MM.1S (cell line): ENCODE data around the gene FAM111B.
"Not testable (repeated sequence)": the region's sequence is repeated elsewhere in the genome, so short reads cannot be mapped to it uniquely, and the experiment has no call there.

ENCODE experiments used
- DNase-seq: peaks from one replicate; pipeline ENCODE4 v3.0.0-alpha.2; 2015
- H2AFZ ChIP-seq: fragments of 300-600 bp; sonication (generic); 2 replicates; pipeline ENCODE4 v1.6.0; 2016; ENCODE audit warnings: antibody characterized with exemption, low read length
- H3F3A ChIP-seq: fragments of 300-600 bp; sonication (generic); 2 replicates; pipeline ENCODE4 v1.6.1; 2016; ENCODE audit warnings: mild to moderate bottlenecking, antibody characterized with exemption, low read length, moderate library complexity, mixed read lengths; ENCODE audit not compliant: insufficient read depth
- H3K27ac ChIP-seq: fragments of 300-600 bp; sonication (generic); 2 replicates; pipeline ENCODE4 v1.5.1; 2016; ENCODE audit warnings: mild to moderate bottlenecking, low read length
- H3K27me3 ChIP-seq: fragments of 300-600 bp; sonication (generic); replicated peaks from 2 replicates; pipeline ENCODE4 v1.6.0; 2016; ENCODE audit warnings: low read length; ENCODE audit not compliant: insufficient read depth
- H3K36me3 ChIP-seq: fragments of 300-600 bp; sonication (generic); replicated peaks from 2 replicates; pipeline ENCODE4 v1.6.1; 2016; ENCODE audit warnings: mild to moderate bottlenecking, low read length, mixed read lengths; ENCODE audit not compliant: insufficient read depth
- H3K4me1 ChIP-seq: fragments of 300-600 bp; sonication (generic); 2 replicates; pipeline ENCODE4 v1.6.1; 2016; ENCODE audit warnings: low read length, mixed read lengths
- H3K4me2 ChIP-seq: fragments of 300-600 bp; sonication (generic); 2 replicates; pipeline ENCODE4 v1.6.0; 2016; ENCODE audit warnings: low read depth, low read length
- H3K4me3 ChIP-seq: fragments of 300-600 bp; sonication (generic); 2 replicates; pipeline ENCODE4 v1.5.1; 2016; ENCODE audit warnings: low read length, mixed read lengths
- H3K79me2 ChIP-seq: fragments of 300-600 bp; sonication (generic); 2 replicates; pipeline ENCODE4 v1.6.1; 2016; ENCODE audit warnings: mixed run types, low read length, mixed read lengths
- H3K9ac ChIP-seq: fragments of 300-600 bp; sonication (generic); 2 replicates; pipeline ENCODE4 v1.6.1; 2016; ENCODE audit warnings: low read length, mixed read lengths
- H3K9me2 ChIP-seq: fragments of 300-600 bp; sonication (generic); replicated peaks from 2 replicates; pipeline ENCODE4 v1.6.1; 2016; ENCODE audit warnings: mild to moderate bottlenecking, low read length, mixed read lengths; ENCODE audit not compliant: insufficient read depth
- H3K9me3 ChIP-seq: fragments of 300-600 bp; sonication (generic); replicated peaks from 2 replicates; pipeline ENCODE4 v1.6.1; 2016; ENCODE audit warnings: mild to moderate bottlenecking, low read length, mixed read lengths; ENCODE audit not compliant: insufficient read depth
- H4K20me1 ChIP-seq: fragments of 300-600 bp; sonication (generic); 2 replicates; pipeline ENCODE4 v1.6.1; 2016; ENCODE audit warnings: mild to moderate bottlenecking, low read length, moderate library complexity, mixed read lengths; ENCODE audit not compliant: insufficient read depth
- EZH2 ChIP-seq: fragments of 300-600 bp; sonication (generic); optimal IDR thresholded peaks from 2 replicates; pipeline ENCODE3; 2017; ENCODE audit warnings: low read depth, mild to moderate bottlenecking, antibody characterized with exemption, low read length, mixed read lengths
- EZH2phosphoT487 ChIP-seq: fragments of 300-600 bp; sonication (generic); IDR thresholded peaks from 2 replicates; pipeline ENCODE4 v1.6.1; 2018; ENCODE audit warnings: antibody characterized with exemption, low read length
- TF ChIP-seq, protein P1 (sequence below): fragments of 300-600 bp; sonication (generic); IDR thresholded peaks from 2 replicates; pipeline ENCODE4 v1.5.1; 2016; ENCODE audit warnings: antibody characterized with exemption, low read length, mixed read lengths

The FAM111B gene

DNA sequence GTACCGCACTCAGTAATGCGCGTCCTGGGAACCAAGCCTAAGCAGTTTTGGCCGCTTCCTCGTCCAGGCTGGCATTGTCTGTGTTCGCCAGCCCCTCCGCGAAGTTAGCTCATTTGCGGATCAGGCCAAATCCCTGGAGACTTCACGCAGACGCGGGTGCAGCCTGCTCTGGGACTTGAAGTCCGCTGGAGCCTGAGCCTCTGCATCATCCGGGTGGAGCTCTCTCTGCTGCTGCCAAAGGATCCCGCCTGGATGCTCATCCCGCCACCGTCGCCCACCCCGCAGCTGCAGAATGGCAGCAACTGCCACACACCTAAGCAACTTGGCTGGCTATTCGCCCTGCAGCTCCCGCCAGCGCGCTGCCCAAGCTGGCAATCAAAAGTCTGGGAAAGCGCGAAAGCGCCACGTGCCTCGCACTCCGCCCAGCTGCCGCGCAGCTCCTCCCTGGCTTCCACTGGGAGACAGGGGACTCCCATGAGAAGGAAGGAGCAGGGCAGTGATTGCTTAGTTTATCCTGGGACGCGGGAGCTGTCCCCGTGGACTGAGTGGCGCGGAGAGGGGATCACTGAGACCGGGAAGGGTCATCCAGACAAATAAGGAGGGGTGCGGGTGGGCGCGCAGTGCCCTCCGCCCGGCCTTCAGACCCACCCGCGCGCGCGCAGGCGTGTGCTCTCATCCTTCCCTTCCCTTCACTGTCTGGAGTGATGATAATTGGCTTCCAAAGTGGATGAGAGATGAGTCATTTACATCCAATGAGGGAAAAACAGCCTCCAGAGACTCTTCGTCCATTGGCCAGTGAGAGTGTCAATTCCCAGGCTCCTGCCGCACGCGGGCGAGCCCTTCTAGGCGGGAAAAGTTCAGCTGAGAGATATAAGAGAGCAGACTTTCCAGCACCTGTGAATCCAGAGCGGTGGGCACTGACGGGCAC lies 44.2 kb upstream of the FAM111B start:
- Histone ChIP-seq H3F3A (no peaks in the 10 kb centered on the region), H3K9ac (no peak overlapping the region), H3K79me2 (no peaks in the 10 kb centered on the region), H3K27me3 (no peaks in the 10 kb centered on the region), H3K4me1 (no peaks in the 10 kb centered on the region), H3K9me3 (no peaks in the 10 kb centered on the region), H3K36me3 (no peaks in the 10 kb centered on the region), H3K27ac (no peak overlapping the region), H4K20me1 (no peaks in the 10 kb centered on the region), H3K4me3 (no peak overlapping the region), H2AFZ (no peak overlapping the region), H3K4me2 (no peak overlapping the region), H3K9me2 (no peaks in the 10 kb centered on the region)
- TF ChIP-seq EZH2phosphoT487 (no peak), EZH2 (no peak)
- TF ChIP-seq, protein P1, sequence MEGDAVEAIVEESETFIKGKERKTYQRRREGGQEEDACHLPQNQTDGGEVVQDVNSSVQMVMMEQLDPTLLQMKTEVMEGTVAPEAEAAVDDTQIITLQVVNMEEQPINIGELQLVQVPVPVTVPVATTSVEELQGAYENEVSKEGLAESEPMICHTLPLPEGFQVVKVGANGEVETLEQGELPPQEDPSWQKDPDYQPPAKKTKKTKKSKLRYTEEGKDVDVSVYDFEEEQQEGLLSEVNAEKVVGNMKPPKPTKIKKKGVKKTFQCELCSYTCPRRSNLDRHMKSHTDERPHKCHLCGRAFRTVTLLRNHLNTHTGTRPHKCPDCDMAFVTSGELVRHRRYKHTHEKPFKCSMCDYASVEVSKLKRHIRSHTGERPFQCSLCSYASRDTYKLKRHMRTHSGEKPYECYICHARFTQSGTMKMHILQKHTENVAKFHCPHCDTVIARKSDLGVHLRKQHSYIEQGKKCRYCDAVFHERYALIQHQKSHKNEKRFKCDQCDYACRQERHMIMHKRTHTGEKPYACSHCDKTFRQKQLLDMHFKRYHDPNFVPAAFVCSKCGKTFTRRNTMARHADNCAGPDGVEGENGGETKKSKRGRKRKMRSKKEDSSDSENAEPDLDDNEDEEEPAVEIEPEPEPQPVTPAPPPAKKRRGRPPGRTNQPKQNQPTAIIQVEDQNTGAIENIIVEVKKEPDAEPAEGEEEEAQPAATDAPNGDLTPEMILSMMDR: no peak
- DNase-seq: no peak

DNA sequence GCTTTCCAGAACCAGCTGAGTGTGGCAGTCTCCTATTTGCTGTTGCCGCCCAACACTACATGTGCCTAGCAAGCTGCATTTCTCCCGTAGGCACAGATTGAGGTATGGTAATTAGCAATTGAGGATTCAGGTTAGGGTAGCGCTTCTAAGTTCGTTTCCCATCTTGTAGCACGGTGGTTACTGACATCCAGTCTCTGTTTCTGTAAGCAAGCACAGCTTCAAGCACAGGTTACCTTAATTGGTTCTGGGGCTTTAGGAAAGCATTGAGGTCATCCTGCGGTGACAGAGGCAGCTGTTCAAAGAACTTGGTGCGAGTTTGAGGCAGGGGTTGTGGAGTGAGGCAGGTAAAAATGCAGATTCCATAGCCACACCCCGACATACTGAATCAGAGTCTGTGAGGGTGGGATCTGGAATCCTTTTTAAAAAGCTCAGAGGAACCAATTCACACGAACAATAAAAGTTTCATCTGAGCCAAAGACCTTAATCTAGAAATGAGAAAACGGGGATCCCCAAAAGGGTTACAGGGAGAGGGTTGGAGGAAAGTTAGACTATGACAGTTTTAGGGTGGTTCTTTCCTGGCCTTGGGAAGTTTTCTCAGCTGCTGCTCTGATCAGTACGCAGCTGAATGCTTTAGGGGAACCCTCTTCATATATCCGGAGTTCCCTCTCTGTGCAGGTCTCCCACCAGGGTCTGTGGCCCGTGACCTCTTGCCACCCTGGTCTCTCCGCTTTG lies 42.9 kb upstream of the FAM111B start:
- DNase-seq, H3K9ac ChIP-seq, H3K9me2 ChIP-seq, H3F3A ChIP-seq, H3K4me1 ChIP-seq, H3K27ac ChIP-seq, H3K9me3 ChIP-seq, H3K4me3 ChIP-seq, H3K4me2 ChIP-seq, H2AFZ ChIP-seq, H4K20me1 ChIP-seq, H3K36me3 ChIP-seq, H3K27me3 ChIP-seq, H3K79me2 ChIP-seq: not testable (repeated sequence)

DNA sequence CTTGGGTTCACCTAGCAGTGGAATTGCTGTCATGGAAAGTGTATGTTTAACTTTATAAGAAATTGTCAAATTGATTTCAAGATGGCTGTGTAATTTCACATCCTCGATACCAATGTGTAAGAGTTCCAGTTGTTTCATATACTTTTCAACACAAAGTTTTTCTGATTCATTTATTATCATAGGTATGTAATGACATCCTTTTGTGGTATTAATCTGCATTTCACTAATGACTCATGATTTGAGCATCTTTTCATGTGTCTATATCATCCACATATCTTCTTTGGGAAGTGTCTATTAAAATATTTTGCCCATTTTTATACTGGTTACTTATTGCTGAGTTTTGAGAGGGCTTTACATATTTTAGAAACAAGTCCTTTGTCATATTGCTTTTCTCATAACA lies 38.0 kb upstream of the FAM111B start:
- no peak overlapping the region for H2AFZ ChIP-seq
- H3K27ac ChIP-seq: no peak overlapping the region

More for the DNA sequence above, 38.0 kb upstream of the FAM111B start:
- Histone ChIP-seq H3K9me3 (no peaks in the 10 kb centered on the region), H3K27me3 (no peaks in the 10 kb centered on the region), H3K4me3 (no peak overlapping the region), H3F3A (no peaks in the 10 kb centered on the region), H3K9ac (no peak overlapping the region), H3K4me2 (no peak overlapping the region), H3K9me2 (no peaks in the 10 kb centered on the region), H3K4me1 (no peaks in the 10 kb centered on the region), H4K20me1 (no peaks in the 10 kb centered on the region), H3K36me3 (no peaks in the 10 kb centered on the region), H3K79me2 (no peaks in the 10 kb centered on the region)
- no peak for DNase-seq
- TF ChIP-seq, protein P1: no peak
- no peak for TF ChIP-seq EZH2phosphoT487
- no peak for TF ChIP-seq EZH2
